Vagina (tissue), 2 donors: ENCODE measurements around the gene PLEKHG4B.

Experiments
- CTCF ChIP-seq, 3 experiments: fragments of 450-650 bp in 2 of 3; fragments of 200-600 bp in 1 of 3; sonication (generic) in 1 of 3; IDR thresholded peaks; one replicate each; pipeline ENCODE4 v1.5.1; 2017 to 2019; ENCODE audit warnings: antibody characterized with exemption in 3 of 3, mild to moderate bottlenecking in 2 of 3, moderate library complexity in 2 of 3
- POLR2A ChIP-seq, 2 donors: fragments of 450-650 bp; IDR thresholded peaks; one replicate each; pipeline ENCODE4 v1.6.1; 2017; ENCODE audit warnings: antibody characterized with exemption in 2 of 2, mild to moderate bottlenecking in 2 of 2, moderate library complexity in 2 of 2

GRCh38 chr5:147751-148150 lies 55.8 kb downstream of the PLEKHG4B start:
- TF ChIP-seq POLR2A (IDR thresholded peaks at IDR 0.05) (no peak), CTCF (IDR thresholded peaks at IDR 0.05) (no peak)
